GM12878 (cell line): ENCODE data around the gene TEX51. TPM values are rescaled to one million over a fixed set of nuclear protein-coding genes. Genes with fewer than 3 reads are reported as not detected.

Source experiments
- NFYA ChIP-seq: IDR thresholded peaks from 2 replicates; pipeline ENCODE4 v1.6.1; 2011; ENCODE audit warnings: low read depth, mild to moderate bottlenecking, low read length, improper control_type of control experiment, borderline replicate concordance
- NKRF ChIP-seq: fragments of 450-650 bp; conservative IDR thresholded peaks from 2 replicates; pipeline ENCODE4 v1.6.1; 2017; ENCODE audit warnings: mild to moderate bottlenecking, moderate library complexity
- polyA plus RNA-seq, 11 experiments: library from polyadenylated mRNA; depleted of rRNA in 4 of 11; unstranded in 6 of 11; stranded (reverse) in 5 of 11; fragments of >200 nt; fragmentation: Nextera tagmentation in 4 of 11; fragmentation: Illumina TruSeq in 1 of 11; extraction: Ambion mirVana in 4 of 11; extraction: Trizol in 1 of 11; gene quantifications; 1 replicate in 1 of 11; 2 replicates in 10 of 11; pipeline versions ENCODE4 v1.2.1 to v1.2.3, GENCODE V29; 2011 to 2016; ENCODE audit warnings: inconsistent platforms in 2 of 11, missing spikeins in 2 of 11, low read depth in 1 of 11
- total RNA-seq, 4 experiments: library from RNA; depleted of rRNA in 3 of 4; stranded (reverse); fragments of >200 nt in 3 of 4; fragmentation: Illumina TruSeq in 1 of 4; extraction: Trizol in 1 of 4; gene quantifications; 2 replicates each; pipeline versions ENCODE4 v1.2.1 to v1.2.3, GENCODE V29; 2013 to 2021

Gene TEX51
- total and polyA plus RNA-seq, 10 of the 15 experiments (the other 5 are each of a cell fraction or from before 2014, with no cell fraction given) = not detected

- TF ChIP-seq NKRF (no peak), NFYA (no peak)
- TF ChIP-seq, all 136 proteins: peak for 0
These were observed 51.8 kb downstream of the TEX51 start (continued) for GRCh38 chr2:126950504-126950903.

Other genes starting within 250 kb of the TEX51 start
- gene GYPC, start 242.7 kb upstream of the TEX51 start, total RNA-seq (2014; rRNA removed) = 139 TPM in 2 replicates
- 79.2 and 82.0 TPM in 2 replicates for gene GYPC, start 242.7 kb upstream of the TEX51 start, total RNA-seq (2014; rRNA removed; fragmentation: Illumina TruSeq; extraction: Trizol)
- gene GYPC, start 242.7 kb upstream of the TEX51 start, total RNA-seq (2021) = 80.1 and 85.2 TPM in 2 replicates
- 95.2 and 132 TPM in 2 replicates for gene GYPC, start 242.7 kb upstream of the TEX51 start, polyA plus RNA-seq (2011; rRNA removed)
- gene GYPC, start 242.7 kb upstream of the TEX51 start, polyA plus RNA-seq (2014; fragmentation: Illumina TruSeq; extraction: Trizol) = 26.4 and 72.9 TPM in 2 replicates
- 10 to 100 TPM; 26.2 to 37.8 TPM for gene GYPC, start 242.7 kb upstream of the TEX51 start, polyA plus RNA-seq (2014; fragmentation: Nextera tagmentation; extraction: Ambion mirVana)
- gene GYPC, start 242.7 kb upstream of the TEX51 start, polyA plus RNA-seq (2014; rRNA removed) = 143 and 150 TPM in 2 replicates
- gene GYPC, start 242.7 kb upstream of the TEX51 start, polyA plus RNA-seq (2016; fragmentation: Nextera tagmentation; extraction: Ambion mirVana) = 10 to 100 TPM; 80.7 to 87.6 TPM
- 16.1 and 21.3 TPM in 2 replicates for gene BIN1, start 208.3 kb downstream of the TEX51 start, total RNA-seq (2014; rRNA removed)
- 6.3 and 9.6 TPM in 2 replicates for gene BIN1, start 208.3 kb downstream of the TEX51 start, total RNA-seq (2014; rRNA removed; fragmentation: Illumina TruSeq; extraction: Trizol)
- gene BIN1, start 208.3 kb downstream of the TEX51 start, total RNA-seq (2021) = 21.0 TPM in 2 replicates
- 1.3 and 2.2 TPM in 2 replicates for gene BIN1, start 208.3 kb downstream of the TEX51 start, polyA plus RNA-seq (2011; rRNA removed)
- gene BIN1, start 208.3 kb downstream of the TEX51 start, polyA plus RNA-seq (2014; fragmentation: Illumina TruSeq; extraction: Trizol) = 2.7 and 6.7 TPM in 2 replicates
- gene BIN1, start 208.3 kb downstream of the TEX51 start, polyA plus RNA-seq (2014; fragmentation: Nextera tagmentation; extraction: Ambion mirVana) = under 1 TPM; 0.32 to 0.91 TPM
- 12.7 and 20.5 TPM in 2 replicates for gene BIN1, start 208.3 kb downstream of the TEX51 start, polyA plus RNA-seq (2014; rRNA removed)
- gene BIN1, start 208.3 kb downstream of the TEX51 start, polyA plus RNA-seq (2016; fragmentation: Nextera tagmentation; extraction: Ambion mirVana) = 10 to 100 TPM; 15.8 to 16.8 TPM